ENCODE results near the gene SPECC1L. TPM values are rescaled to one million over a fixed set of nuclear protein-coding genes. Genes with fewer than 3 reads are reported as not detected.

SPECC1L gene
- total RNA-seq, 1 donor, result 40.2 TPM

GRCh38 chr22:24437741-24438328 is 167.2 kb downstream of the SPECC1L start:
- TF ChIP-seq, protein P1, sequence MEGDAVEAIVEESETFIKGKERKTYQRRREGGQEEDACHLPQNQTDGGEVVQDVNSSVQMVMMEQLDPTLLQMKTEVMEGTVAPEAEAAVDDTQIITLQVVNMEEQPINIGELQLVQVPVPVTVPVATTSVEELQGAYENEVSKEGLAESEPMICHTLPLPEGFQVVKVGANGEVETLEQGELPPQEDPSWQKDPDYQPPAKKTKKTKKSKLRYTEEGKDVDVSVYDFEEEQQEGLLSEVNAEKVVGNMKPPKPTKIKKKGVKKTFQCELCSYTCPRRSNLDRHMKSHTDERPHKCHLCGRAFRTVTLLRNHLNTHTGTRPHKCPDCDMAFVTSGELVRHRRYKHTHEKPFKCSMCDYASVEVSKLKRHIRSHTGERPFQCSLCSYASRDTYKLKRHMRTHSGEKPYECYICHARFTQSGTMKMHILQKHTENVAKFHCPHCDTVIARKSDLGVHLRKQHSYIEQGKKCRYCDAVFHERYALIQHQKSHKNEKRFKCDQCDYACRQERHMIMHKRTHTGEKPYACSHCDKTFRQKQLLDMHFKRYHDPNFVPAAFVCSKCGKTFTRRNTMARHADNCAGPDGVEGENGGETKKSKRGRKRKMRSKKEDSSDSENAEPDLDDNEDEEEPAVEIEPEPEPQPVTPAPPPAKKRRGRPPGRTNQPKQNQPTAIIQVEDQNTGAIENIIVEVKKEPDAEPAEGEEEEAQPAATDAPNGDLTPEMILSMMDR (IDR thresholded peaks at IDR 0.05; ENCODE audit: insufficient read depth, low read depth, low read length), result peak; percentile 28
- H3K4me3 ChIP-seq (ENCODE audit: low read depth, low read length), result no peak overlapping the region
- no peak for DNase-seq (ENCODE audit: low read depth)

DNA sequence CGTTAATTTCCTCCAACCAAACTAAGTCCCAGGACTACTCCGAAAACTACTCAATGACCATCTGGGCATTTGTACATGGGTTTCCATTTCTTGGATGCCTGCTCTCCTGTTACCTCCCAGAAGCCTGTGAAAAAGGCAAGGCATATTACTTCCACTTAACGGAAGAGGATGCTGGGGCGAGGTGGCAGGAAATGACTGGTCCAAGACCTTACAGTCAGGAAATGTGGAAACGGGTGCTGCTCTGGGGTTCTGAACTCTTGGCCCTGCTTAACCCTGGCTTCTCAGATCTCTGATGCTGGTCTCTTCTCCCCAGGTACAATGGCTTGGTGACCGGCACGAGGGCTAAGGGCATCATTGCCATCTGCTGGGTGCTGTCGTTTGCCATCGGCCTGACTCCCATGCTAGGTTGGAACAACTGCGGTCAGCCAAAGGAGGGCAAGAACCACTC is 169.7 kb downstream of the SPECC1L start:
- no peak overlapping the region for H3K4me3 ChIP-seq (ENCODE audit: low read depth, low read length)
- TF ChIP-seq, protein P1 (IDR thresholded peaks at IDR 0.05; ENCODE audit: insufficient read depth, low read depth, low read length), result no peak
- no peak for DNase-seq (ENCODE audit: low read depth)

DNA sequence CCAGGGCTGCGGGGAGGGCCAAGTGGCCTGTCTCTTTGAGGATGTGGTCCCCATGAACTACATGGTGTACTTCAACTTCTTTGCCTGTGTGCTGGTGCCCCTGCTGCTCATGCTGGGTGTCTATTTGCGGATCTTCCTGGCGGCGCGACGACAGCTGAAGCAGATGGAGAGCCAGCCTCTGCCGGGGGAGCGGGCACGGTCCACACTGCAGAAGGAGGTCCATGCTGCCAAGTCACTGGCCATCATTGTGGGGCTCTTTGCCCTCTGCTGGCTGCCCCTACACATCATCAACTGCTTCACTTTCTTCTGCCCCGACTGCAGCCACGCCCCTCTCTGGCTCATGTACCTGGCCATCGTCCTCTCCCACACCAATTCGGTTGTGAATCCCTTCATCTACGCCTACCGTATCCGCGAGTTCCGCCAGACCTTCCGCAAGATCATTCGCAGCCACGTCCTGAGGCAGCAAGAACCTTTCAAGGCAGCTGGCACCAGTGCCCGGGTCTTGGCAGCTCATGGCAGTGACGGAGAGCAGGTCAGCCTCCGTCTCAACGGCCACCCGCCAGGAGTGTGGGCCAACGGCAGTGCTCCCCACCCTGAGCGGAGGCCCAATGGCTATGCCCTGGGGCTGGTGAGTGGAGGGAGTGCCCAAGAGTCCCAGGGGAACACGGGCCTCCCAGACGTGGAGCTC is 170.2 kb downstream of the SPECC1L start:
- no peak overlapping the region for H3K4me3 ChIP-seq (ENCODE audit: low read depth, low read length)
- no peak for DNase-seq (ENCODE audit: low read depth)
- TF ChIP-seq, protein P1 (IDR thresholded peaks at IDR 0.05; ENCODE audit: insufficient read depth, low read depth, low read length), result no peak

DNA sequence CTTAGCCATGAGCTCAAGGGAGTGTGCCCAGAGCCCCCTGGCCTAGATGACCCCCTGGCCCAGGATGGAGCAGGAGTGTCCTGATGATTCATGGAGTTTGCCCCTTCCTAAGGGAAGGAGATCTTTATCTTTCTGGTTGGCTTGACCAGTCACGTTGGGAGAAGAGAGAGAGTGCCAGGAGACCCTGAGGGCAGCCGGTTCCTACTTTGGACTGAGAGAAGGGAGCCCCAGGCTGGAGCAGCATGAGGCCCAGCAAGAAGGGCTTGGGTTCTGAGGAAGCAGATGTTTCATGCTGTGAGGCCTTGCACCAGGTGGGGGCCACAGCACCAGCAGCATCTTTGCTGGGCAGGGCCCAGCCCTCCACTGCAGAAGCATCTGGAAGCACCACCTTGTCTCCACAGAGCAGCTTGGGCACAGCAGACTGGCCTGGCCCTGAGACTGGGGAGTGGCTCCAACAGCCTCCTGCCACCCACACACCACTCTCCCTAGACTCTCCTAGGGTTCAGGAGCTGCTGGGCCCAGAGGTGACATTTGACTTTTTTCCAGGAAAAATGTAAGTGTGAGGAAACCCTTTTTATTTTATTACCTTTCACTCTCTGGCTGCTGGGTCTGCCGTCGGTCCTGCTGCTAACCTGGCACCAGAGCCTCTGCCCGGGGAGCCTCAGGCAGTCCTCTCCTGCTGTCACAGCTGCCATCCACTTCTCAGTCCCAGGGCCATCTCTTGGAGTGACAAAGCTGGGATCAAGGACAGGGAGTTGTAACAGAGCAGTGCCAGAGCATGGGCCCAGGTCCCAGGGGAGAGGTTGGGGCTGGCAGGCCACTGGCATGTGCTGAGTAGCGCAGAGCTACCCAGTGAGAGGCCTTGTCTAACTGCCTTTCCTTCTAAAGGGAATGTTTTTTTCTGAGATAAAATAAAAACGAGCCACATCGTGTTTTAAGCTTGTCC is 171.0 kb downstream of the SPECC1L start:
- TF ChIP-seq, protein P1 (IDR thresholded peaks at IDR 0.05; ENCODE audit: insufficient read depth, low read depth, low read length), result no peak
- no peak for DNase-seq (ENCODE audit: low read depth)

GRCh38 chr22:24442352-24442744 is 171.7 kb downstream of the SPECC1L start:
- TF ChIP-seq, protein P1 (IDR thresholded peaks at IDR 0.05; ENCODE audit: insufficient read depth, low read depth, low read length), result no peak

More for the DNA sequence above, 171.0 kb downstream of the SPECC1L start:
- no peak overlapping the region for H3K4me3 ChIP-seq (ENCODE audit: low read depth, low read length)

DNA sequence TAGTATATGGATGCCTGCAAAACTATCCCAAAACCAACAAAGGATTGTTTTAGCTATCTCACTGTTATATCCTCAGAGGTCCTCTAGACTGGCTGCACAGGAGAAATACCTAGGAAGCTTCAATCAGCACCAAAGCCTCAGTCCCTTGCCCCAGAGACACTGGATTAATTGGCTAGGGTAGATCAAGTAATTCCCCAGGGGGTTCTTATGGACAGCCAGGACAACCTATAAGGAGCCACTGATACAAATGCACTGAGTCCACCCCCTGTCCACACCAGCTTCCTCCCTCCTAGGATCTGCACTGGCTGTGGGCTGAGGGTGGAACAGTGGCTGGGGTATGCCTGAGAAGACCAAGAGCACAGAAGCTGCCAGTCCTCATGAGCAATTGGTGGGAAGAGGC is 173.0 kb downstream of the SPECC1L start:
- no peak overlapping the region for H3K4me3 ChIP-seq (ENCODE audit: low read depth, low read length)
- DNase-seq (ENCODE audit: low read depth), result no peak
- TF ChIP-seq, protein P1 (IDR thresholded peaks at IDR 0.05; ENCODE audit: insufficient read depth, low read depth, low read length), result no peak

More at GRCh38 chr22:24442352-24442744, 171.7 kb downstream of the SPECC1L start:
- no peak overlapping the region for H3K4me3 ChIP-seq (ENCODE audit: low read depth, low read length)
- DNase-seq (ENCODE audit: low read depth), result no peak
